ENCODE measurements around the gene TSR3. TPM values are rescaled to one million over a fixed set of nuclear protein-coding genes. Genes with fewer than 3 reads are reported as not detected.

TSR3 gene
- total and polyA plus RNA-seq, 4 donors: 20.3 to 29.9 (median 28.9) TPM

DNA sequence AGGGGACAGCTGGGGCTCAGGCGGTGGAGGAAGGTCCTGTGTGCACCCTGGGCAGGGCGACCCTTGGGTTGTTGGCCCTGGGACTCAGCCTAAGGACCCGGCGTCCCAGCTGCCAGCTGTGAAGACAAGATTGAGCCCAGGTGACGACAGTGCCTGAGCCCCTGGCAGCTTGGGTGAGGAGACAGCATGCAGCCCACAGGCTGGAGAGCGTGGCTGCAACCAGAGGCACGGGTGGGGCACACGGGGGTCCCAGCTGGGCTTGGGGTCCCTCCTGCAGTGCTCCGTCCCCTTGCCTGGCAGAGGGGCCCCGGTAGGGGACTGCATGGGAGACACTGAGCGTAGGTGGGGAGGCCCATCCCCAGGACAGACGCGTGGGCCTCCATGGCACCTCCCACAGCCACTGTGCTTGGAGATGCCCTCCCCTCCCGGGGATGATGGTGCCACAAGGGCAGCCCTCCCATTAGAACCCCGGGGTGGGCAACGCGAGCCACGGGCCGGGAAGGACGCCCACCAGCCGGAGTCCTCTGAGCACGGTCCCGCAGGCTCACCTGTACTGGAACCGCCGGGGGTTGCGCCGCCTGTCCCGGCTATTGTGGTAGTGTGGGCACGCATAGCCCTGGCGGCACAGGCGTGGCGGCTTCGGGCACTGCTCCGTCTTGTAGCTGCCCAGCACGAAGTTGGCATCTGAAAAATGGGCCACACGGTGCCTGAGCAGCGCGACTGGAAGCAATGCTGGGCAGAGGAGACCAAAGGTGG is 47.3 kb upstream of the TSR3 start:
- WGBS: 96% methylated on average over 38 of the region's 38 CpGs
- DNase-seq (ENCODE audit: low spot score): no peak

DNA sequence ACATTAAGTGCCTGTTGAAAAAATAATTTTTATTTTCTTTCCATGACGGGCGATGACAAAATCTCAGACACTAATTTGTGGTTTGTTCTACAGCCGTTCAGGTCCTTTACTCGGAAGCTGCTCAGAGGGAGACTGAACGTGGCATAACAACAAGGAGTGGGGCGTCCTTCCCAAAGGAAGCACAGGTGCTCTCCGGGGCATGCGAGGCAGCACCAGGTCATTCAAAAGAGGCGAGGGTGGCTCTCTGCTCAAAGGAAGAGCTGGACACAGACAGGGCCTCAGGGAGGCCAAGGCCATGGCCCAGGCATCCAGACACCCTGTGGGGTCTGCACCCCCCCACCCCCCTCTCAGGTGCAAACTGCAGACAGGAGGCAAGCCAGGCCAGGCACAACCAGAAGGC is 46.7 kb upstream of the TSR3 start:
- H3K4me1 ChIP-seq (ENCODE audit: control insufficient read depth in 4 of 4, insufficient read depth in 4 of 4, low read length in 3 of 4): no peaks in the 10 kb centered on the region
- peaks cover 11 to 53% (median 17%) of the 10 kb centered on the region in 4 donors for H3K36me3 ChIP-seq (ENCODE audit: control insufficient read depth in 4 of 4, insufficient read depth in 3 of 4, low read depth in 1 of 4, low read length in 3 of 4)
- WGBS: 96% methylated on average over 9 of the region's 9 CpGs
- H3K9ac ChIP-seq (ENCODE audit: low read depth in 1 of 2, low read length in 2 of 2): no peak overlapping the region
- H3K4me3 ChIP-seq (ENCODE audit: low read depth in 1 of 3, low read length in 3 of 3): no peak overlapping the region
- no peak for DNase-seq (ENCODE audit: low spot score)
- H3K27ac ChIP-seq (ENCODE audit: low read depth in 1 of 2, low read length in 2 of 2): no peak overlapping the region
- no peaks in the 10 kb centered on the region for H3K9me3 ChIP-seq (ENCODE audit: control insufficient read depth in 4 of 4, low read length in 3 of 4)
- no peaks in the 10 kb centered on the region for H3K27me3 ChIP-seq (ENCODE audit: control insufficient read depth in 4 of 4, insufficient read depth in 4 of 4, low read length in 3 of 4)
- TF ChIP-seq RAD21 (IDR thresholded peaks at IDR 0.05): no peak
- no peak for TF ChIP-seq YY1 (IDR thresholded peaks at IDR 0.05)
- no peak for TF ChIP-seq HNF4G (IDR thresholded peaks at IDR 0.05)
- TF ChIP-seq SP1 (IDR thresholded peaks at IDR 0.05): no peak
- no peak for TF ChIP-seq GABPA (IDR thresholded peaks at IDR 0.05 in 1 of 2, conservative IDR thresholded peaks at IDR 0.05 in 1 of 2)
- TF ChIP-seq, protein P1, sequence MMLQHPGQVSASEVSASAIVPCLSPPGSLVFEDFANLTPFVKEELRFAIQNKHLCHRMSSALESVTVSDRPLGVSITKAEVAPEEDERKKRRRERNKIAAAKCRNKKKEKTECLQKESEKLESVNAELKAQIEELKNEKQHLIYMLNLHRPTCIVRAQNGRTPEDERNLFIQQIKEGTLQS (IDR thresholded peaks at IDR 0.05): no peak
- no peak for TF ChIP-seq FOXA1 (IDR thresholded peaks at IDR 0.05)
- no peak for TF ChIP-seq HNF4A (conservative IDR thresholded peaks at IDR 0.05)
- TF ChIP-seq, protein P2, sequence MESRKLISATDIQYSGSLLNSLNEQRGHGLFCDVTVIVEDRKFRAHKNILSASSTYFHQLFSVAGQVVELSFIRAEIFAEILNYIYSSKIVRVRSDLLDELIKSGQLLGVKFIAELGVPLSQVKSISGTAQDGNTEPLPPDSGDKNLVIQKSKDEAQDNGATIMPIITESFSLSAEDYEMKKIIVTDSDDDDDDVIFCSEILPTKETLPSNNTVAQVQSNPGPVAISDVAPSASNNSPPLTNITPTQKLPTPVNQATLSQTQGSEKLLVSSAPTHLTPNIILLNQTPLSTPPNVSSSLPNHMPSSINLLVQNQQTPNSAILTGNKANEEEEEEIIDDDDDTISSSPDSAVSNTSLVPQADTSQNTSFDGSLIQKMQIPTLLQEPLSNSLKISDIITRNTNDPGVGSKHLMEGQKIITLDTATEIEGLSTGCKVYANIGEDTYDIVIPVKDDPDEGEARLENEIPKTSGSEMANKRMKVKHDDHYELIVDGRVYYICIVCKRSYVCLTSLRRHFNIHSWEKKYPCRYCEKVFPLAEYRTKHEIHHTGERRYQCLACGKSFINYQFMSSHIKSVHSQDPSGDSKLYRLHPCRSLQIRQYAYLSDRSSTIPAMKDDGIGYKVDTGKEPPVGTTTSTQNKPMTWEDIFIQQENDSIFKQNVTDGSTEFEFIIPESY (IDR thresholded peaks at IDR 0.05): no peak
- TF ChIP-seq TAF1 (conservative IDR thresholded peaks at IDR 0.05): no peak
- no peak for TF ChIP-seq RXRA (IDR thresholded peaks at IDR 0.05)
- TF ChIP-seq, protein P3, sequence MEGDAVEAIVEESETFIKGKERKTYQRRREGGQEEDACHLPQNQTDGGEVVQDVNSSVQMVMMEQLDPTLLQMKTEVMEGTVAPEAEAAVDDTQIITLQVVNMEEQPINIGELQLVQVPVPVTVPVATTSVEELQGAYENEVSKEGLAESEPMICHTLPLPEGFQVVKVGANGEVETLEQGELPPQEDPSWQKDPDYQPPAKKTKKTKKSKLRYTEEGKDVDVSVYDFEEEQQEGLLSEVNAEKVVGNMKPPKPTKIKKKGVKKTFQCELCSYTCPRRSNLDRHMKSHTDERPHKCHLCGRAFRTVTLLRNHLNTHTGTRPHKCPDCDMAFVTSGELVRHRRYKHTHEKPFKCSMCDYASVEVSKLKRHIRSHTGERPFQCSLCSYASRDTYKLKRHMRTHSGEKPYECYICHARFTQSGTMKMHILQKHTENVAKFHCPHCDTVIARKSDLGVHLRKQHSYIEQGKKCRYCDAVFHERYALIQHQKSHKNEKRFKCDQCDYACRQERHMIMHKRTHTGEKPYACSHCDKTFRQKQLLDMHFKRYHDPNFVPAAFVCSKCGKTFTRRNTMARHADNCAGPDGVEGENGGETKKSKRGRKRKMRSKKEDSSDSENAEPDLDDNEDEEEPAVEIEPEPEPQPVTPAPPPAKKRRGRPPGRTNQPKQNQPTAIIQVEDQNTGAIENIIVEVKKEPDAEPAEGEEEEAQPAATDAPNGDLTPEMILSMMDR (IDR thresholded peaks at IDR 0.05; ENCODE audit: low read depth, low read length, missing input control): no peak
- TF ChIP-seq FOXA2 (IDR thresholded peaks at IDR 0.05): no peak
- no peak for TF ChIP-seq EGR1 (IDR thresholded peaks at IDR 0.05; ENCODE audit: low read depth in 2 of 2)

More for the DNA sequence above, 47.3 kb upstream of the TSR3 start:
- Histone ChIP-seq H3K4me3 (ENCODE audit: low read depth in 1 of 3, low read length in 3 of 3) (no peak overlapping the region), H3K27me3 (ENCODE audit: control insufficient read depth in 4 of 4, insufficient read depth in 4 of 4, low read length in 3 of 4) (no peaks in the 10 kb centered on the region), H3K27ac (ENCODE audit: low read depth in 1 of 2, low read length in 2 of 2) (no peak overlapping the region), H3K9ac (ENCODE audit: low read depth in 1 of 2, low read length in 2 of 2) (no peak overlapping the region), H3K4me1 (ENCODE audit: control insufficient read depth in 4 of 4, insufficient read depth in 4 of 4, low read length in 3 of 4) (no peaks in the 10 kb centered on the region), H3K36me3 (ENCODE audit: control insufficient read depth in 4 of 4, insufficient read depth in 3 of 4, low read depth in 1 of 4, low read length in 3 of 4) (peaks cover 10 to 52% (median 15%) of the 10 kb centered on the region in 4 donors), H3K9me3 (ENCODE audit: control insufficient read depth in 4 of 4, low read length in 3 of 4) (no peaks in the 10 kb centered on the region)
- no peak for TF ChIP-seq GABPA (IDR thresholded peaks at IDR 0.05 in 1 of 2, conservative IDR thresholded peaks at IDR 0.05 in 1 of 2)
- TF ChIP-seq HNF4A (conservative IDR thresholded peaks at IDR 0.05): no peak
- TF ChIP-seq, protein P1 (IDR thresholded peaks at IDR 0.05): no peak
- TF ChIP-seq NR2F2 (IDR thresholded peaks at IDR 0.05): no peak
- TF ChIP-seq, protein P4, sequence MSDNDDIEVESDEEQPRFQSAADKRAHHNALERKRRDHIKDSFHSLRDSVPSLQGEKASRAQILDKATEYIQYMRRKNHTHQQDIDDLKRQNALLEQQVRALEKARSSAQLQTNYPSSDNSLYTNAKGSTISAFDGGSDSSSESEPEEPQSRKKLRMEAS (IDR thresholded peaks at IDR 0.05): no peak
- TF ChIP-seq SP1 (IDR thresholded peaks at IDR 0.05): no peak
- TF ChIP-seq HNF4G (IDR thresholded peaks at IDR 0.05): no peak
- no peak for TF ChIP-seq YY1 (IDR thresholded peaks at IDR 0.05)
- TF ChIP-seq TAF1 (conservative IDR thresholded peaks at IDR 0.05): no peak
- TF ChIP-seq FOXA2 (IDR thresholded peaks at IDR 0.05): no peak
- TF ChIP-seq, protein P2 (IDR thresholded peaks at IDR 0.05): no peak
- no peak for TF ChIP-seq FOXA1 (IDR thresholded peaks at IDR 0.05)
- TF ChIP-seq, protein P5, sequence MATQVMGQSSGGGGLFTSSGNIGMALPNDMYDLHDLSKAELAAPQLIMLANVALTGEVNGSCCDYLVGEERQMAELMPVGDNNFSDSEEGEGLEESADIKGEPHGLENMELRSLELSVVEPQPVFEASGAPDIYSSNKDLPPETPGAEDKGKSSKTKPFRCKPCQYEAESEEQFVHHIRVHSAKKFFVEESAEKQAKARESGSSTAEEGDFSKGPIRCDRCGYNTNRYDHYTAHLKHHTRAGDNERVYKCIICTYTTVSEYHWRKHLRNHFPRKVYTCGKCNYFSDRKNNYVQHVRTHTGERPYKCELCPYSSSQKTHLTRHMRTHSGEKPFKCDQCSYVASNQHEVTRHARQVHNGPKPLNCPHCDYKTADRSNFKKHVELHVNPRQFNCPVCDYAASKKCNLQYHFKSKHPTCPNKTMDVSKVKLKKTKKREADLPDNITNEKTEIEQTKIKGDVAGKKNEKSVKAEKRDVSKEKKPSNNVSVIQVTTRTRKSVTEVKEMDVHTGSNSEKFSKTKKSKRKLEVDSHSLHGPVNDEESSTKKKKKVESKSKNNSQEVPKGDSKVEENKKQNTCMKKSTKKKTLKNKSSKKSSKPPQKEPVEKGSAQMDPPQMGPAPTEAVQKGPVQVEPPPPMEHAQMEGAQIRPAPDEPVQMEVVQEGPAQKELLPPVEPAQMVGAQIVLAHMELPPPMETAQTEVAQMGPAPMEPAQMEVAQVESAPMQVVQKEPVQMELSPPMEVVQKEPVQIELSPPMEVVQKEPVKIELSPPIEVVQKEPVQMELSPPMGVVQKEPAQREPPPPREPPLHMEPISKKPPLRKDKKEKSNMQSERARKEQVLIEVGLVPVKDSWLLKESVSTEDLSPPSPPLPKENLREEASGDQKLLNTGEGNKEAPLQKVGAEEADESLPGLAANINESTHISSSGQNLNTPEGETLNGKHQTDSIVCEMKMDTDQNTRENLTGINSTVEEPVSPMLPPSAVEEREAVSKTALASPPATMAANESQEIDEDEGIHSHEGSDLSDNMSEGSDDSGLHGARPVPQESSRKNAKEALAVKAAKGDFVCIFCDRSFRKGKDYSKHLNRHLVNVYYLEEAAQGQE (IDR thresholded peaks at IDR 0.05): no peak

Data from liver (tissue), 9 donors.